Ishikawa (cell line): ENCODE data around the gene SAMD4B.

Source experiments
- CEBPB ChIP-seq: IDR thresholded peaks from 2 replicates; pipeline ENCODE4 v1.6.1; 2012
- CREB1 ChIP-seq: IDR thresholded peaks from 2 replicates; pipeline ENCODE4 v1.6.1; 2012; ENCODE audit warnings: low read depth
- EGR1 ChIP-seq: IDR thresholded peaks from 2 replicates; pipeline ENCODE4 v1.6.1; 2012
- EP300 ChIP-seq: IDR thresholded peaks from 2 replicates; pipeline ENCODE4 v1.6.1; 2012; ENCODE audit warnings: borderline replicate concordance
- FOXM1 ChIP-seq: IDR thresholded peaks from 2 replicates; pipeline ENCODE4 v1.6.1; 2012; ENCODE audit warnings: low read depth, borderline replicate concordance
- NFIC ChIP-seq: IDR thresholded peaks from 2 replicates; pipeline ENCODE4 v1.6.1; 2012
- RAD21 ChIP-seq: IDR thresholded peaks from 2 replicates; pipeline ENCODE4 v1.6.1; 2012; ENCODE audit warnings: low read depth
- TAF1 ChIP-seq: IDR thresholded peaks from 2 replicates; pipeline ENCODE4 v1.6.1; 2012; ENCODE audit warnings: low read depth, mild to moderate bottlenecking
- TCF12 ChIP-seq: IDR thresholded peaks from 2 replicates; pipeline ENCODE4 v1.6.1; 2012; ENCODE audit warnings: low read depth
- TEAD4 ChIP-seq: IDR thresholded peaks from 2 replicates; pipeline ENCODE4 v1.6.1; 2012
- YY1 ChIP-seq: IDR thresholded peaks from 2 replicates; pipeline ENCODE4 v1.6.1; 2012; ENCODE audit warnings: low read depth
- ZBTB7A ChIP-seq: IDR thresholded peaks from 2 replicates; pipeline ENCODE4 v1.6.1; 2012; ENCODE audit warnings: low read depth
- TF ChIP-seq, protein P1 (sequence below): IDR thresholded peaks from 2 replicates; pipeline ENCODE4 v1.6.1; 2012
- TF ChIP-seq, protein P2 (sequence below): IDR thresholded peaks from 2 replicates; pipeline ENCODE4 v1.6.1; 2012; ENCODE audit warnings: low read depth, mild to moderate bottlenecking
- TF ChIP-seq, protein P3 (sequence below): IDR thresholded peaks from 2 replicates; pipeline ENCODE4 v1.6.1; 2012

Gene SAMD4B

DNA sequence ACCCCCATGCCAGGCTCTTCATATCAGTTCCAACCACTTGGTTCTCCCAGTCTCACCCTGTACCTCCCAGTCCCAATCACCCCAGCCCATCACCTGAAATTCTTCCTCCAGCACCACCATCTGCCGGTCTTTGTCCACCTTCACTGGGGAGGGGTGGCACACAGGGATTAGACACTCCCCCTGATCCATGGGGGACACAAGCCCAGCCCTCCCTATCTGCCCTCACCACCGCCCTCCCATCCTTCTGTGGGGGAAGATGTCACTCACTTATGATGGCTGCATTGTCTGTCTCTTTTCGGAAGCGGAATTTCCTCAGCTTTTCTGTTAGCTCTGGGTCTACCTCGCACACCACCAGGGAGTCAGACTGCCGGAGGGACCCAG lies 7.1 kb upstream of the SAMD4B start:
- TF ChIP-seq EGR1 (no peak), TEAD4 (no peak), RAD21 (no peak), TAF1 (no peak), CREB1 (no peak), FOXM1 (no peak), EP300 (no peak), YY1 (no peak)
- TF ChIP-seq, protein P1, sequence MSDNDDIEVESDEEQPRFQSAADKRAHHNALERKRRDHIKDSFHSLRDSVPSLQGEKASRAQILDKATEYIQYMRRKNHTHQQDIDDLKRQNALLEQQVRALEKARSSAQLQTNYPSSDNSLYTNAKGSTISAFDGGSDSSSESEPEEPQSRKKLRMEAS, result no peak
- TF ChIP-seq, protein P2, sequence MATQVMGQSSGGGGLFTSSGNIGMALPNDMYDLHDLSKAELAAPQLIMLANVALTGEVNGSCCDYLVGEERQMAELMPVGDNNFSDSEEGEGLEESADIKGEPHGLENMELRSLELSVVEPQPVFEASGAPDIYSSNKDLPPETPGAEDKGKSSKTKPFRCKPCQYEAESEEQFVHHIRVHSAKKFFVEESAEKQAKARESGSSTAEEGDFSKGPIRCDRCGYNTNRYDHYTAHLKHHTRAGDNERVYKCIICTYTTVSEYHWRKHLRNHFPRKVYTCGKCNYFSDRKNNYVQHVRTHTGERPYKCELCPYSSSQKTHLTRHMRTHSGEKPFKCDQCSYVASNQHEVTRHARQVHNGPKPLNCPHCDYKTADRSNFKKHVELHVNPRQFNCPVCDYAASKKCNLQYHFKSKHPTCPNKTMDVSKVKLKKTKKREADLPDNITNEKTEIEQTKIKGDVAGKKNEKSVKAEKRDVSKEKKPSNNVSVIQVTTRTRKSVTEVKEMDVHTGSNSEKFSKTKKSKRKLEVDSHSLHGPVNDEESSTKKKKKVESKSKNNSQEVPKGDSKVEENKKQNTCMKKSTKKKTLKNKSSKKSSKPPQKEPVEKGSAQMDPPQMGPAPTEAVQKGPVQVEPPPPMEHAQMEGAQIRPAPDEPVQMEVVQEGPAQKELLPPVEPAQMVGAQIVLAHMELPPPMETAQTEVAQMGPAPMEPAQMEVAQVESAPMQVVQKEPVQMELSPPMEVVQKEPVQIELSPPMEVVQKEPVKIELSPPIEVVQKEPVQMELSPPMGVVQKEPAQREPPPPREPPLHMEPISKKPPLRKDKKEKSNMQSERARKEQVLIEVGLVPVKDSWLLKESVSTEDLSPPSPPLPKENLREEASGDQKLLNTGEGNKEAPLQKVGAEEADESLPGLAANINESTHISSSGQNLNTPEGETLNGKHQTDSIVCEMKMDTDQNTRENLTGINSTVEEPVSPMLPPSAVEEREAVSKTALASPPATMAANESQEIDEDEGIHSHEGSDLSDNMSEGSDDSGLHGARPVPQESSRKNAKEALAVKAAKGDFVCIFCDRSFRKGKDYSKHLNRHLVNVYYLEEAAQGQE, result no peak
- TF ChIP-seq, protein P3, sequence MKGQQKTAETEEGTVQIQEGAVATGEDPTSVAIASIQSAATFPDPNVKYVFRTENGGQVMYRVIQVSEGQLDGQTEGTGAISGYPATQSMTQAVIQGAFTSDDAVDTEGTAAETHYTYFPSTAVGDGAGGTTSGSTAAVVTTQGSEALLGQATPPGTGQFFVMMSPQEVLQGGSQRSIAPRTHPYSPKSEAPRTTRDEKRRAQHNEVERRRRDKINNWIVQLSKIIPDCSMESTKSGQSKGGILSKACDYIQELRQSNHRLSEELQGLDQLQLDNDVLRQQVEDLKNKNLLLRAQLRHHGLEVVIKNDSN, result no peak

DNA sequence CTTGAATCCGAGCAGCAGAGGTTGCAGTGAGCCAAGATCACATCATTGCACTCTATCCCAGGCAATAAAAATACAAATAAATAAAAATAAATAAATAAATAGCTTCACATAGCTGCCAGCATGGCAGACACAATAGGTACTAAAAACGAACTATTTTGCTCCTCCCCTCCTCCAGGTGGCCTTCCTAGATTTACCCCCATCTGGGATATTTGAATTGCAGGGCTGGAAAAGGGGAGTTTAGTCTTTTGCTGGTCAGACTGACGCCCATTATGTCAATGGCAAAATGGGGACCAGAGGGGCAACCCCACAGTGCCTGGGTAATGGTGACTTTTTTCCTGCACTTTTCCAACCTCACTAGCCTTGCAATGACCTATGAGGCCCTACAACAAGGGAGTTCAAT lies 5.7 kb upstream of the SAMD4B start:
- no peak for TF ChIP-seq CEBPB
- TF ChIP-seq, protein P2, result no peak
- TF ChIP-seq TAF1, result no peak
- no peak for TF ChIP-seq EGR1
- TF ChIP-seq TCF12, result no peak
- no peak for TF ChIP-seq YY1
- TF ChIP-seq TEAD4, result no peak
- TF ChIP-seq NFIC, result no peak
- TF ChIP-seq RAD21, result no peak
- TF ChIP-seq CREB1, result no peak
- TF ChIP-seq ZBTB7A, result no peak
- TF ChIP-seq FOXM1, result no peak
- TF ChIP-seq, protein P1, result no peak
- TF ChIP-seq EP300, result no peak
- TF ChIP-seq, protein P3, result no peak

DNA sequence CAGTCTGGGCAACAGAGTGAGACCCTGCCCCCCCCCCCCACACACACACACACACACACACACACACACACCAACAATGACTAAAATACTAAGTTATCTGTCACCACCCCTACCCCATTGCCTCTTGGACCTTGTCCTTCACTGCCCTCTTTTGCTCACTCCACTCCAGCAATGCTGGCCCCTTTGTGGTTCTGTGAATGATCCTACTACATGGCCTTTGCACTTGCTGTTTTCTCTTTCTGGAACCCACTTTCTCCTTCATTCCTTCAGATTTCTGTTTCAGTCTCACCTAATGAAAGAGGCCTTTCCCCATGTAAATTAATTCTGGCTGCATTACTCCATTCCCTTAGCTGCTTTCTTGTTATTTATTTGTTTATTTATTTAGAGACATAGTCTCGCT lies 2.5 kb upstream of the SAMD4B start:
- TF ChIP-seq TCF12 (no peak), YY1 (no peak), RAD21 (no peak), FOXM1 (no peak), EGR1 (no peak), NFIC (no peak), ZBTB7A (no peak), TAF1 (no peak)
- TF ChIP-seq, protein P1, result no peak
- TF ChIP-seq, protein P2, result no peak

DNA sequence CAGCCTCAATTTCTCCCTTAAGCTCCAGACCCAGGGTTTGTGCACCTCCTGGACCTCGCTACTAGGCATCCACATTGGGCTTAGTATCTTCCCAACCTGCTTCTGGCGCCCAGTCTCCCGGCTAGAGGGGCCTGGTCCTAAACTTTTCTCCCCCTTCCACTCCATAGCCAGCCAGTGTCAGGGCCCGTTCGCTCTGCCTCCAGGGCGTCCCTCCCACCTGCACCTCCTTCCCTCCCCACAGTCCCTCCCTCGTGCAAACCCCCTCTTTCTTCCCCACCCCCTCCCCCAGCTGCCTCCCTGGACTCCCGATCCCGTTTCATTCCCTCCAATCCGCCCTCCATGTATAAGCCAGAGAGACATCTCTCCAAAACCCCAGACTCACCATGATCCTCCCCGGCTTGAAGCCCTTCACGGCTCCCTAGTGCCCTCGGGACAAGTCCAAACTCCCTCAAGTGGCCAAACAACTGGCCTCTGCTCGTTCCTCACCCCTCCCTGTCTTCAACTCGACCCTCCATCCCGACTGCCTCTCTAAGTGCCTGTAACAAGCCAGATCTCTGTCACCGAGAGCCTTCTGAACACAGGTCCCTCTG lies 997 bp upstream of the SAMD4B start:
- TF ChIP-seq CEBPB (no peak), TCF12 (no peak), YY1 (no peak), EP300 (no peak)
